HepG2 (cell line): ENCODE measurements around the gene ARIH1. TPM values are rescaled to one million over a fixed set of nuclear protein-coding genes. Genes with fewer than 3 reads are reported as not detected.
A peak's percentile ranks its signal among the peaks of the same experiment; 100 is the strongest.

Source experiments
- AGO1 ChIP-seq: fragments of 200-400 bp; formaldehyde crosslinking; IDR thresholded peaks from 2 replicates; pipeline ENCODE4 v1.6.1; 2017; ENCODE audit warnings: mild to moderate bottlenecking, low read depth, low read length, moderate library complexity; ENCODE audit not compliant: poor library complexity, severe bottlenecking
- ARNT2 ChIP-seq: sonication (generic); formaldehyde crosslinking; IDR thresholded peaks from 2 replicates; pipeline ENCODE4 v1.8.0; 2022; ENCODE audit warnings: mild to moderate bottlenecking, low read depth, missing genetic modification reagents, moderate library complexity
- BCLAF1 ChIP-seq: fragments of 450-650 bp; IDR thresholded peaks from 2 replicates; pipeline ENCODE4 v1.6.1; 2017; ENCODE audit warnings: mild to moderate bottlenecking
- FOXP4 ChIP-seq: sonication (generic); formaldehyde crosslinking; IDR thresholded peaks from 2 replicates; pipeline ENCODE4 v1.4.0; 2020; ENCODE audit warnings: missing genetic modification reagents
- KMT2B ChIP-seq: IDR thresholded peaks from 2 replicates; pipeline ENCODE4 v1.6.1; 2016; ENCODE audit warnings: missing genetic modification reagents, missing compliant biosample characterization
- MAFG ChIP-seq: sonication (generic); formaldehyde crosslinking; IDR thresholded peaks from 2 replicates; pipeline ENCODE4 v1.5.1; 2020; ENCODE audit warnings: mild to moderate bottlenecking, missing genetic modification reagents
- MIER2 ChIP-seq: IDR thresholded peaks from 2 replicates; pipeline ENCODE4 v1.6.1; 2016; ENCODE audit warnings: missing biosample characterization, missing genetic modification reagents
- POLR2A ChIP-seq, 2 experiments: IDR thresholded peaks; 2 replicates each; pipeline ENCODE4 v1.6.1; 2011; ENCODE audit warnings: low read depth in 2 of 2, low read length in 2 of 2, mild to moderate bottlenecking in 1 of 2, moderate library complexity in 1 of 2; ENCODE audit not compliant: insufficient read depth in 1 of 2
- RBM22 ChIP-seq: fragments of 200-400 bp; formaldehyde crosslinking; optimal IDR thresholded peaks from 2 replicates; pipeline ENCODE3; 2017; ENCODE audit warnings: mild to moderate bottlenecking, low read length, moderate library complexity
- RFX3 ChIP-seq: IDR thresholded peaks from 2 replicates; pipeline ENCODE4 v1.6.1; 2016; ENCODE audit warnings: missing biosample characterization, missing genetic modification reagents
- TBX2 ChIP-seq: sonication (generic); formaldehyde crosslinking; IDR thresholded peaks from 2 replicates; pipeline ENCODE4 v1.5.0; 2020; ENCODE audit warnings: missing genetic modification reagents, mild to moderate bottlenecking, borderline replicate concordance
- UBTF ChIP-seq: sonication (generic); formaldehyde crosslinking; IDR thresholded peaks from 2 replicates; pipeline ENCODE4 v1.4.0; 2020; ENCODE audit warnings: mild to moderate bottlenecking, missing genetic modification reagents
- ZBTB42 ChIP-seq: sonication (generic); formaldehyde crosslinking; IDR thresholded peaks from 2 replicates; pipeline ENCODE4 v1.5.0; 2020; ENCODE audit warnings: mild to moderate bottlenecking, missing genetic modification reagents
- ZNF180 ChIP-seq: sonication (generic); formaldehyde crosslinking; IDR thresholded peaks from 2 replicates; pipeline ENCODE4 v1.4.0; 2020; ENCODE audit warnings: low read depth, missing genetic modification reagents, borderline replicate concordance
- ZNF350 ChIP-seq: sonication (generic); formaldehyde crosslinking; IDR thresholded peaks from 2 replicates; pipeline ENCODE4 v1.4.0; 2020; ENCODE audit warnings: mild to moderate bottlenecking, low read depth, missing genetic modification reagents, borderline replicate concordance
- ZNF597 ChIP-seq: sonication (generic); formaldehyde crosslinking; IDR thresholded peaks from 2 replicates; pipeline ENCODE4 v1.5.0; 2020; ENCODE audit warnings: missing genetic modification reagents
- ZNF737 ChIP-seq: sonication (generic); formaldehyde crosslinking; IDR thresholded peaks from 2 replicates; pipeline ENCODE4 v1.5.0; 2020; ENCODE audit warnings: missing genetic modification reagents, mild to moderate bottlenecking, borderline replicate concordance
- ZNF747 ChIP-seq: sonication (generic); formaldehyde crosslinking; IDR thresholded peaks from 2 replicates; pipeline ENCODE4 v1.8.1; 2023; ENCODE audit warnings: missing genetic modification reagents, mild to moderate bottlenecking, borderline replicate concordance
- ZNF781 ChIP-seq: sonication (generic); formaldehyde crosslinking; IDR thresholded peaks from 2 replicates; pipeline ENCODE4 v1.5.1; 2020; ENCODE audit warnings: borderline replicate concordance, mild to moderate bottlenecking, missing genetic modification reagents; ENCODE audit errors: not compliant biosample characterization
- polyA plus RNA-seq, 8 experiments: library from polyadenylated mRNA; depleted of rRNA in 3 of 8; stranded (reverse) in 7 of 8; unstranded in 1 of 8; fragments of >200 nt; fragmentation: Illumina TruSeq in 4 of 8; extraction: Trizol in 4 of 8; gene quantifications; 2 replicates each; pipeline versions ENCODE4 v1.2.1 to v1.2.3, GENCODE V29; 2011 to 2016; ENCODE audit warnings: low read depth in 4 of 8, missing spikeins in 1 of 8, mixed read lengths in 1 of 8; ENCODE audit not compliant: insufficient read depth in 1 of 8
- total RNA-seq, 5 experiments: library from RNA; depleted of rRNA; stranded (reverse); fragments of >200 nt; fragmentation: Illumina TruSeq; extraction: Trizol; gene quantifications; 2 replicates each; pipeline ENCODE4 v1.2.3, GENCODE V29; 2016; ENCODE audit warnings: low read depth in 1 of 5

ARIH1 gene
- total and polyA plus RNA-seq, 2 of the 13 experiments (the other 11 are each of a cell fraction or from before 2014, with no cell fraction given), result 38.8 to 59.8 TPM

DNA sequence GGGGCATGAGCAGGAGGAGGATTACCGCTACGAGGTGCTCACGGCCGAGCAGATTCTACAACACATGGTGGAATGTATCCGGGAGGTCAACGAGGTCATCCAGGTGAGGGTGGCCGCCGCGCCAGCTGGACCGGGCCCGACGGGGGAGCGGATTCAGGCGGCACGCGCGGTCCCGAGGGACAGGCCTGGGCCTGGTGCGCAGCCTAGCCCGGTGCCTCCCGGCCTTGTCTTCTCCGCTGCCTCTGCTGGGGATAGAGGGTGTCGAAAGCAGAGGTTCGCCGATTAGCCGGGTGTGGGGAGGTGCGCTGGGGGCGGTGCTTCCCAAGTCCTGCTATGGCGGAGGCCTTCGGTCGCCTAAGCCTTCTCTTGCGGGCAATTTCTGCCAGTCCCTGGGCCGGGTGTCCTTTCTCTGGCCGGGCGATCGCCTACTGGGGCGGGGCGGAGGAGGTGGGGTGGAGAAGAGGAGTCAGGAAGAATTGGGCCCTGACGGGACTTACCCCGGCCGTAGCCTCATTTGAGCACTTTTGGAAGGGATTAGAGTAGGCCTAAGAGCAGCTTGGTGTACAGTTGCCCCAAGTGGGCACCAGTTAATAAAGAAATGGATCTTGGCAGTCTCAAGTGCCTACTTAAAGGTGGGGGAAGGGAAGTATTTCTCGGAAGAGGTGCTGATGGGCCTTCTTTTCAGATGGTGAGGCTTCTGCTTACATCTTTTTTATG is 940 bp downstream of the ARIH1 start (continued):
- TF ChIP-seq ARNT2 (CRISPR knock-in tag) (no peak), ZBTB42 (CRISPR knock-in tag) (0 out of 2 replicates have a peak, but pooled peaks have one; percentile 41), MAFG (CRISPR knock-in tag) (no peak), ZNF180 (CRISPR knock-in tag) (no peak), BCLAF1 (no peak), UBTF (CRISPR knock-in tag) (peak; percentile 94), POLR2A (IDR thresholded peaks at IDR 0.05; ENCODE audit: insufficient read depth in 1 of 2, low read depth in 2 of 2, low read length in 2 of 2) (peak; percentile 74 to 86), ZNF747 (CRISPR knock-in tag) (no peak), ZNF781 (CRISPR knock-in tag) (no peak), ZNF350 (CRISPR knock-in tag) (peak; percentile 57), FOXP4 (no peak), RFX3 (CRISPR knock-in tag) (no peak), MIER2 (CRISPR knock-in tag) (no peak), RBM22 (no peak), TBX2 (peak; percentile 36; the same call in 1 of the 2 replicates), ZNF737 (peak; percentile 95; the same call in 1 of the 2 replicates), AGO1 (peak; percentile 36), ZNF597 (no peak), KMT2B (CRISPR knock-in tag) (peak; percentile 40; the same call in 1 of the 2 replicates)
